GM19372 (cell line): ENCODE data around the gene LAMA5.

Source experiments
- ATAC-seq: cut with Tn5 transposase; IDR thresholded peaks from one replicate; pipeline ENCODE4 v1.9.1; 2021; ENCODE audit warnings: mild to moderate bottlenecking, low read depth, moderate library complexity; ENCODE audit not compliant: unreplicated experiment

The LAMA5 gene

DNA sequence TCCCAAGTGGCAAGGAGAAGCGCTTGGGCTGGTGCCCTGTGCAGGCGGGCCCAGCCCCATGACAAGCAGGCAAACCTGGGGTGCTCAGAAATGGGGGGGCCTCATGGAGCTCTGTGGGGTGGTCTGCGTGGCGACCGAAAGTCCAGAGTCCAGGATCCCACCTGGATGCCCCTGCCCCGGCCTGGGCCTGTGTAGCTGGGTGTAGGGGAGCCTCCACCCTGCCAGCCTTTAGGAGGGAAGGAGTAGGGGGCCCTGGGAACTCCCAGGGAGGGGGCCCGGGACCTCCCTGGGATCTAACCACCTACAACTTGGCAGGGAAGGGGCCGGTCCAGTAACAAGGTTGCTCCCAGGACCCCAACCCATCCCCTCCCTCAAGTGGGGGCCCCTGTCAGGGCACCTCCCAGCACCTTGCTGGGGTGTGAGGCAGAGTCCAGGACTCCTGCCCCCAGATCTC lies 4.5 kb upstream of the LAMA5 start:
- ATAC-seq: no peak

GRCh38 chr20:62370807-62371587 lies 3.9 kb upstream of the LAMA5 start:
- ATAC-seq: no peak

- ATAC-seq: no peak
Measured at GRCh38 chr20:62370115-62370806, 3.1 kb upstream of the LAMA5 start.

DNA sequence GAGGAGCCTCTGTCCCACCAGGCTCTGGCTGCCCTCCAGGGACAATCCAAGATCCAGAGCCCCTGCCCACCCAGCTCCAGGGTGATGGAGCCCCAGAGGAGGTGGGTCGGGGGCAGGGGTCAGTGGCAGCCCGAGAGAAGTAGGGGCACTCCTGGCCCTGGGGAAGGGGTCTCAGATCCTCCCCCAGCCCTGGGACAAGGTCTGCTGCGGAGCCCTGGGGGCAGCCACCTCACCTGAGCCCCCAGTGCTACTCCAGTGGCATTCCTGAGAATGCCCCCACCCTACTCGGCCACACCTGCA lies 2.7 kb upstream of the LAMA5 start:
- no peak for ATAC-seq

DNA sequence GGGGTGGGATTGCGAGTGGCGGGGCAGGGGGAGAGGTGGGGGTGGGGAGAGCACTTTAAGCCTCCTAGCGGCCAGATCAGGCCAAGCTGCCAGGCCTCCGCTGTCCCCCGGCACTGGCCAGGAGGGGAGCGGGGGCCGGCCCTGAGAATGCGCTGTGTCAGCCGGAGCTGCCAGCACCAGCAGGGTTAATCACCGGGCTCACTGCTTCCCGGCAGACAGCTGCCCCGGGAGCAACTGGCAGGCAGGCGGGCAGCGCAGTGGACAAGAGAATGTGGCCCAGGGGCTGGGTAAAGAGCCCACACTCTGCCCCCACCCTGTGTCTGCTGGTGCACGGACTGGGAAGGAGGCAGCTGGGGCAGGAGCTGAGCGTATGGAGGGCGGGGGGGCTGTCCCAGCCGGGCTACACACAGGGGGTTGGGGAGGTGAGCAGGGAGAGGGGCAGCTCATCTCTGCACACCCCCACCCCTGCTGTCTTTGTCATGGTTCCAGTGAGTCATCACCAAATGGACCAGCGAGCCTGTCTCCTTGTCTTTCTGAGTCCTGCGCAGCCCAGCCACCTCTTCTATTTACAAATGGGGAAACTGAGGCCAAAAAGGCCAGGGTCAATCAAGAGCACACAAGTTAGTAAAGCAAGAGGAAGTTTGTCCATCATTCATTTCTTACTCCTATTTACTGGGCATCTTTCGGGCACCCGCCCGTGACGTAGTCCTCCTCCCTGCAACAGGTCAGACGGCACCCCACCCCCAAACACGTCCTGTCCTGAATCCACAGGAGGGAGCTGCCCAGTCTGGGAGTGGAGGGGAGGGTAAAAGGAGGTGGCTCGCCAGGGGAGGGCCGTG lies 2.1 kb upstream of the LAMA5 start:
- ATAC-seq: no peak

DNA sequence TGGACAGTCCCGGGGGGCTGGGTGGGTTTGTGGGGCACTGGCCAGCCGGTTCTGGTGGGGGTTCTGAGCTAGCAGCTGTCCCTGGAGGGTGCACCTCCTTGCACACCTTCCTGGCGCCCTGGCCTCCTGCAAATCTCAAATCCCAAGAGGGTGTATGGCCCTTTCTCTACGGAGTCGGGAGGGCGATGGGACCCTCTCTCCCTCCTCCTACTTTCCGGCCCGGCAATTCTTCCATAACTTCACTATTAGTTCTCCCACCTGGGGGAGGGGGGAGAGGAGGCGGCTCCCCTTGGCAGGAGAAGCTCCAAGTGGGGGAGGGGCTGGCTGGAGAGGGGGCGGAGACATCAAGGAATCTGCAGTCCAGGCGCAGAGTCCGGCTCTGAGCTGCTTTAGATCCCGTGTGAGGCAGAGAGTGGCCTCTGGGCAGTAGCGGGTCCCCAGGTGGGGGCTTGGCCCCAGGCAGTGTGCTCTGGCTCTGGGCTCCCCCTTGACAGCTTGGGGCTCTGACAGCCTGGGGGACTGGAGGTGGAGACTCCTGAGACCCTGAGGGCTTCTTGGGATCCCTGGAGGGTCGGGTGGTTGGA lies 1.4 kb upstream of the LAMA5 start:
- ATAC-seq: no peak

- no peak for ATAC-seq
Measured at GRCh38 chr20:62367633-62368391, 700 bp upstream of the LAMA5 start.

DNA sequence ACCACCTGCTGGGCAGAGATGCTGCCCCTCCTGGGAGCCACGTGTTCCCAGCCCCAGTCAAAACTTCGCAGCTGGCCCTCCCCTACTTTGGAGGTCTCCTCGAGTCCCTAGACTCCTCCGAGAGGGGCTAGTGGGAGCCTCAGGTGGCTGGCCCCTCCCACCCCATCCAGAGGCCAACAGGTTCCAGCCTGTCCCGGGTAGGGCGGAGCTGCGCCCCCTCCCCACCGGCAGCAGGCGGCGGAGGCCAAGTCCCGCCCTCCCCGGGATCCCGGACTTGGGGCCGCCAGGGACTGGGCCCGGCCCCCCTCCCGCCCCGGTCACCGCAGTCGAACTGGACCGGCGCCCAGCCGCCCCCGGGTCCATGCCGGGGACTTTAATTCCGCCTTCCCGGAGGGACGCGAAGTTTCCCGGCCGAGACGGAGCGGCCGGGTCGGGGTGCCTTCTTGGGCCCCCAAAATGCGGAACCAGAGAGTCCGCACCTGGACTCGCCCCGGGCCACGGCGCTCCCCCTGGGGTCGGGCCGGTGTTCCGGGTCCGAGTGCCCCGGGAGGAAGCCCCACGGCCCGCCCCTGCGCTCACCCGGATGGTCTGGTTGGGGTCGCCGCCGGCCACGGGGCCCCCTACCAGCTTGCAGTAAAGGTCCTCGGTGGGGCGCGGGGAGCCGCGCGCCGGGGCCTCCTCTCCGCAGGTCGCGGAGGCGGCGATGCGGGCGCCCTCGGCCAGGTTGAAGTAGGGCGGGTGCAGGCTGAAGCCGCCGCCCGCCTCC lies 559 bp downstream of the LAMA5 start:
- ATAC-seq: peak; percentile 49

DNA sequence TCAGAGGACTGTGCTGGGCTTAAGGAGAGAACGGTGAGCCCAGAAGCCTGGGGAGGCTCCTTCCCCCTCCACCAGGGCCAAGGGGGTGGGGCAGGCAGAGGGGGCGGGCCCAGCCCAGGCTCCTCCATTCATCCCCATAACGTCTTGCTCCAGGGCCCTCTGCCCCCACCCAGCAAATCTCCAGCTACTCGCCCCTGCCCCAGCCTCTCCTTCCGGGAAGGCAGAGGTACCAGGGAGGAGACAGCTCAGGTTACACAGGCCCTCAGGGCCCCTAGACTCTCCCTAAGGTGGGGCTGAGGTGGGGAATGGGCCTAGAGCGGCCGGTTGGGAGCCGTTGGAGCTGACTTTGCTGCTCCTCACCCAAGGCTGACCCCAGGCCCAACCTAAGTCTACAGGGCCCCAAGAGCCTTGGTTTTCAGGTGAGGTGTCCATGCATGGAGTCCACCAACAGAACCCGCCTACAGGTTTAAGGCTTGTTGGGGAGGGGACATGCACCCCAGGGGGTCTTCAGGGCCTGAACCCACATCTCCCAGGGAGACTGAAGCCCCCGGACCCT lies 1.2 kb downstream of the LAMA5 start:
- ATAC-seq: no peak

DNA sequence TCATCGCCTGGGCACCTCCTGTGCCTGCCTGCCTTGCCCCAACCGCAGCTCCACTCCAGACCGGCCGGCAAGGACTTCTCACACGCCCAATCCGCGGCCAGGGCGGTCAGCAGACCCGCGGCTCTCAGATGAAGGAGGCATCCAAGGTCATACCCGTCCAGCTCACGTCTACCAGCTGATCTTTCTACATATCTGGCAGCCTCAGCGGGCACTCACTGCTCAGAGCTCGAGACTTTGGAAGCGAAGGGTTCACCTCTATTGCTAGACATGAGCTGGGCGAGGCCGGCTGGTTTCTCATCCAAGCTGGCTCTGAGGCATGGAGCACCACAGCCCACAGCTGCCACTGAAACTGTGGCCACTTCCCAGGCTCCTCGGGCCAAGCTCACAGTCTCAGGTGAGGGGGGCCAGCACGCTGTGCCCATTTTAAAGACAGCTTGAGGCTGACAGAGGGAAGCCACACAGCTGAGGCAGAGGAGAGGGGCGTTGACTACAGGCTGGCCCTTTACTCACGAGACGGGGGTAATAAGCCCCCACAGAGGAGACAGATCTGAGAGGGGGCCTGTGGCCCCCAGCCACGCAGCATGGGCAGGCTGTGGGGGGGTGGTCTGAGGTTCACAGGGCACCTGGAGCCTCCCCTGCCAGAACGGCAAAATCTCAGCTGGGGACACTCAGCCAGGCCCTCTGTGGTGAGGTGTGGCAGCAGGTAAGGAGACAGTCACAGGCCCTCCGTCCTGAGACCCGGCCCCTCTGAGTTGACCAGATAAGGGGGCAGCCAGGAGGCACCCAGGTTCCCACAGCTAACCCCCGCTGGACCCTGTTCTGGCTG lies 2.0 kb downstream of the LAMA5 start:
- no peak for ATAC-seq

DNA sequence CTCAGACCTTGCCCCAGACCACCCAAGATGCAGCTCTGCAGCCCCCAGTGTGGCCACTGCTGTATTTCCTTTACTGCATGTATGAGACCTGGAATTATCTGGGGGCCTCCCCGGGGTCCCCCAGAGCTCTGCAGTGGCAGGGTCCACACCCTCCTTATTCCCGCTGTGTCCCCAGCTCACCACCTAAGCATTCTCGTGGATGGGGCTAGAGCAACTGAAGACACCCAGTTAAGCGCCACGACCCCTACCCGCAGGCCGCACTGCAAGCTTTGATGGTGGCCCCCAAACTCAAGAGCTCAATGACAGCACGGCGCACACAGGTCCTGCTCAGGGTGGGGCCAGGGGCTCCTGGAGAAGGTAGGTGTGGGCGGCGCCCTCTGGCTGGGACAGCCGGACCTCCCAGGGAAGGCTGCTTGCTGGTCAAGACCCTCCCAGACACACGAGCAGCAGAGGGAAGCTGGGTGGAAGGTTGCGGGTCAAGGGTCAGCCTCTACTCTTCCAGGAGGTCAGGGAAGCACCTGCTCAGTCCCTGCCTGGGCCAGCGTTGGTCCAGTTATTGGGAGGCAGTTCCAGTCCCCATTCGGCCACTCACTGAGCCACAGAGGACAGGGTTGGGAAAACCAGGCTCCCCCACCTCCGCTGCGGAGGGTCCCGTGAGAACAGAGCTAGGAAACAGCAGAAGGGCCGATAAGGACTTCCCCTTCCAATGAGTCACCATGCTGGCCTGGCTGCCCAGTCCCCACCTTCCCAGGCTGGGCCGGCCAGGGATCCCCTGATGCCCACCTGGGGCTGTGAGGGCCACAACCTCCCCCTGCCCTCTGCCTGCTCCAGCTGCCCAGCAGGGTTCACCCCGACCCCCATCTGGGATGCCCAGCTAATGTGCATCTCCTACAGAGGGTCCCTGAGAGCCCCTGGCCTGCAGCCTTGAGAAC lies 2.9 kb downstream of the LAMA5 start:
- ATAC-seq: no peak

DNA sequence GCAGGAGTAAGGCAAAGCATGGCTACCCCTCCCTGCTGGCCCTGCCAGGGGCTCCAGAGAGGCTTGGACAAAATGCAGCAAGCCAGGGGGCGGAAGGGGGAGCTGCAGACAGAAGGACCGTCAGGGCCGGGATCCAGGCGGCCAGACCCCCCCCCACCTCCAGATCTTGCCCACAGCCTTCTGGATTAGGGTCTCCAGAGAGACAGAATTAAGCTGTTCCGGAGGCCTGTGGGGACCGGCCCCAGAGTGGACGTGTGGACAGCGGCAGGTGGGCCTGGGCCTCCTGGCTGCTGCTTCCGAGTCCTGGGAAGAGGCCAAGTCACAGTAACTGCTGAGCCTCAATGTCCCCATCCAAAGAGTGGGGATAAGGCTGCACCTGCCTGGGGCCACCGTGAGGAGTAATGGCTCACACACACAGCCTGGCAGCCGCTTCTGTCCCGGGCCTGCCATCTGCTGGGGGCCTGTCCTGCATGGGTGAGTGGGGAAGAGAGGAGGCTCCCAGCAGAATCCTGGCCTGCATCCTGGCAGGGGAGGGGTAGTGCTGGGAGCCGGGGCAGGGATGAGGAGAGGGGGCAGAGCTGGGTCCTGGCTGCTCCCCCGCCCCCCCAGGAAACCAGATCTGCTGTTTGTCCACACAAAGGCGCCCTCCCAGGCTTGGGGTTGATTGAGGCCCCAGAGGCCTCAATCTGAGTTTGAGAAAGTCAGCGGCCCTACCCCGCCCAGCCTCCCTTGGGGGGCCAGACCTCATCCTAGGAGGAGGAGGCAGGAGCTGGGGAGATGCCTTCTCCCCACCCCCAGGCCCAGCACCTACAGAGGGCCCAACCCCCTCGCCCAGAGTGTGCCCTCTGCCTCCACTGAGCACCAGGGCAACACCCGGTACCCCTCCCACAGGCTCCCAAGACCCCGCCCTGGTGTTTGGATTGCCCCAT lies 3.9 kb downstream of the LAMA5 start:
- ATAC-seq: no peak

DNA sequence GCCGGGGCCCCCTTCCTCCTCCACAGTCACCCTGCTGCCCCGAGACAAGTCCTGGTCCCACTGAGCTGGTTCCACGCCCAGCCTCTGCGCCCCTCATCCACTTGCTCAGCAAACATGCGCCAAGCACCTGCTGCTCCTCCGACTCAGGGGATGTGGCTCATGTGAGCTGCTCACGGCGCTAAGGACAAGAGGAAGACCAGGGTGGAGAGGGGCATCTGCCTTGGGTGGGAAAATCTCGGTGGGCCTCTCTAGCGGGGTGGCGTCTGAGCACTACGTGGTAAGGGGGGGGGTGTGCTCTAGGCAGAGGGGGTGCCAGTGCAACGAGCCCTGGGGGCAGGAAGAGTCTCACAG lies 4.5 kb downstream of the LAMA5 start:
- no peak for ATAC-seq

DNA sequence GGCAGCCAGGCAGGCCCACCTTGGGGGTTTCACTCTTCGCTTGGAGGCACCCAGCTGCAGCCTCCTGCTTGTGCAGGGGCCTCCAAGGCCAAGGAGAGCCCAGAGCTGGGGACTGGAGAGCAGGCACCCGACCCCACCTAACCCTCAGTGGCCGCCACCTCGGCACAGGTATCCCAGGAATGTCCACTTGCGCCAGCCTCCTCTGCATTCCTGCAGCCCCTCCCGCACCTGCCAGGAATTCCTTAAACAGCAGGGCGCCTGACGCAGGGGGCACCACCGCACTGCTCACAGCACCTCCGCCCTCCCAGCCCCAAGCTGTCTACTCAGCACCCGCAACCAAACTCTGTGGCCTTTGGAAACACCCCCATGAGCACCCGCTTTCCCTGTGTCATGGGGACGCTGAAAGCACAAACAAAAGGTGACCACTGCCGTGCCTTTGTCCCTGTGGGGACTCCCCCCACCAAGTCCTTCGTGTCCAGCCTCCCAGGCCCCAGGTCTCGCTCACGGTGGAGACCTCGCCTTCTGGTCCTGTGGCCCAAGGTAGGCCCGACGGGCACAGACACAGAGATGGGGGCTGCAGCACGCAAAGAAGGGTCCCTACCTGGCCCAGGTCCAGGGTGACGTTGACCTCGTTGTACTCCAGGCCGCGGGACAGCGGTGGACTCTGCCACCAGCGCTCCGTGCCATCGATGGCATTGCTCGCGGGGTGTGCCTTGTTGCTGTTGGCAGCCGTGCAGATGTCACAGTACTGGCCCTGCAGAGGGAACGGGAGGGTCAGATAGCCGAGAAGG lies 5.1 kb downstream of the LAMA5 start:
- ATAC-seq: no peak
